Urothelium cell line (cell line): ENCODE measurements around the gene ALDH1L1.
A peak's percentile ranks its signal among the peaks of the same experiment; 100 is the strongest.

Experiments
- DNase-seq: peaks from one replicate; pipeline ENCODE4 v3.0.0; 2011; ENCODE audit warnings: low spot score, mixed read lengths
- FAIRE-seq: peaks from 2 replicates; lab custom pipeline; 2011; peaks lifted over from hg19 to GRCh38; lab: Jason Lieb, UNC

ALDH1L1 gene

GRCh38 chr3:126155819-126156218, 24.6 kb downstream of the ALDH1L1 start:
- no peak for FAIRE-seq
- DNase-seq = no peak

- peak; percentile 20 for FAIRE-seq
- no peak for DNase-seq
Measured at GRCh38 chr3:126155280-126155640, 25.1 kb downstream of the ALDH1L1 start.

- DNase-seq (no peak), FAIRE-seq (no peak)
Measured at GRCh38 chr3:126154391-126155279, 25.8 kb downstream of the ALDH1L1 start.

- DNase-seq (no peak), FAIRE-seq (no peak)
Measured at GRCh38 chr3:126153695-126154360, 26.6 kb downstream of the ALDH1L1 start.

GRCh38 chr3:126152901-126153694, 27.3 kb downstream of the ALDH1L1 start:
- FAIRE-seq (no peak), DNase-seq (no peak)

- FAIRE-seq = no peak
- no peak for DNase-seq
Measured at GRCh38 chr3:126152458-126152857, 27.9 kb downstream of the ALDH1L1 start.

- FAIRE-seq (no peak), DNase-seq (no peak)
Measured at GRCh38 chr3:126151562-126152302, 28.7 kb downstream of the ALDH1L1 start.

- DNase-seq (no peak), FAIRE-seq (no peak)
Measured at GRCh38 chr3:126149960-126150515, 30.3 kb downstream of the ALDH1L1 start.

GRCh38 chr3:126149256-126149902, 31.0 kb downstream of the ALDH1L1 start:
- DNase-seq = no peak
- no peak for FAIRE-seq

GRCh38 chr3:126147932-126148683, 32.3 kb downstream of the ALDH1L1 start:
- peak; percentile 2 for DNase-seq

GRCh38 chr3:126147147-126147931, 33.0 kb downstream of the ALDH1L1 start:
- FAIRE-seq = no peak
- DNase-seq = peak; percentile 2

More at GRCh38 chr3:126147932-126148683, 32.3 kb downstream of the ALDH1L1 start:
- no peak for FAIRE-seq

- no peak for DNase-seq
- FAIRE-seq = no peak
Measured at GRCh38 chr3:126146525-126147146, 33.8 kb downstream of the ALDH1L1 start.

- FAIRE-seq (peak; percentile 20), DNase-seq (no peak)
Measured at GRCh38 chr3:126146034-126146433, 34.4 kb downstream of the ALDH1L1 start.

- DNase-seq = no peak
- no peak for FAIRE-seq
Measured at GRCh38 chr3:126142652-126143051, 37.7 kb downstream of the ALDH1L1 start.

- FAIRE-seq (no peak), DNase-seq (no peak)
Measured at GRCh38 chr3:126137490-126138130, 42.8 kb downstream of the ALDH1L1 start.

- FAIRE-seq (no peak), DNase-seq (no peak)
Measured at GRCh38 chr3:126136428-126137220, 43.8 kb downstream of the ALDH1L1 start.
